H1 (cell line): Measurements from ENCODE around the gene GNG4. TPM values are rescaled to one million over a fixed set of nuclear protein-coding genes. Genes with fewer than 3 reads are reported as not detected.

Source experiments
- CTCF ChIA-PET: fragments of 300-600 bp; sonication (Branson Sonifier 250); formaldehyde crosslinking; loops from one replicate; lab custom pipeline; 2021; ENCODE audit not compliant: partially characterized antibody; lab: Charles Lee
- POLR2A ChIA-PET: fragments of 300-600 bp; sonication (Branson Sonifier 250); formaldehyde crosslinking; loops from one replicate; lab custom pipeline; 2021; ENCODE audit warnings: inconsistent platforms; ENCODE audit not compliant: partially characterized antibody; lab: Charles Lee
- DNase-seq, 2 experiments: peaks; one replicate each; pipeline versions ENCODE4 v3.0.0 to v3.0.0-alpha.2; 2010 to 2022; ENCODE audit warnings: low spot score in 2 of 2, low read depth in 1 of 2, mixed read lengths in 1 of 2
- FAIRE-seq: peaks from 2 replicates; lab custom pipeline; 2011; peaks lifted over from hg19 to GRCh38; lab: Jason Lieb, UNC
- H2AFZ ChIP-seq: 2 replicates; pipeline ENCODE4 v1.8.1; 2012; ENCODE audit warnings: low read length, inconsistent platforms
- H2AK5ac ChIP-seq: 2 replicates; pipeline ENCODE4 v1.6.1; 2013; ENCODE audit warnings: low read depth, low read length
- H2BK120ac ChIP-seq: replicated peaks from 2 replicates; pipeline ENCODE3; 2013; ENCODE audit warnings: low read depth, low read length, inconsistent platforms
- H2BK12ac ChIP-seq: 2 replicates; pipeline ENCODE4 v1.6.1; 2013; ENCODE audit warnings: low read depth, low read length
- H2BK15ac ChIP-seq: 2 replicates; pipeline ENCODE4 v1.6.1; 2013; ENCODE audit warnings: low read length
- H2BK20ac ChIP-seq: 2 replicates; pipeline ENCODE4 v1.6.1; 2013; ENCODE audit warnings: low read length
- H2BK5ac ChIP-seq: 2 replicates; pipeline ENCODE4 v1.6.1; 2013; ENCODE audit warnings: low read depth, low read length
- H3K14ac ChIP-seq: 2 replicates; pipeline ENCODE4 v1.6.1; 2013; ENCODE audit warnings: inconsistent platforms; ENCODE audit not compliant: insufficient read length
- H3K18ac ChIP-seq: 2 replicates; pipeline ENCODE4 v1.6.1; 2013; ENCODE audit warnings: low read length; ENCODE audit errors: extremely low read depth
- H3K23ac ChIP-seq: 2 replicates; pipeline ENCODE4 v1.6.1; 2013; ENCODE audit warnings: inconsistent platforms; ENCODE audit not compliant: insufficient read length
- H3K23me2 ChIP-seq: 2 replicates; pipeline ENCODE4 v1.6.1; 2013; ENCODE audit warnings: low read depth, low read length
- H3K27ac ChIP-seq: 2 replicates; pipeline ENCODE4 v1.6.1; 2011; ENCODE audit warnings: low read depth, low read length, inconsistent platforms
- H3K27me3 ChIP-seq, 4 experiments: replicated peaks in 1 of 4; 1 replicate in 1 of 4; 2 replicates in 3 of 4; pipeline versions ENCODE4 v1.6.1 to v1.8.1; 2011 to 2013; ENCODE audit warnings: low read length in 3 of 4, mild to moderate bottlenecking in 3 of 4, inconsistent platforms in 2 of 4, mixed read lengths in 2 of 4, moderate library complexity in 1 of 4; ENCODE audit not compliant: control insufficient read depth in 3 of 4, insufficient read depth in 3 of 4; ENCODE audit errors: extremely low read depth in 1 of 4
- H3K36me3 ChIP-seq, 4 experiments: 2 replicates each; pipeline versions ENCODE4 v1.6.1 to v1.8.1; 2011 to 2013; ENCODE audit warnings: mild to moderate bottlenecking in 4 of 4, low read length in 3 of 4, moderate library complexity in 2 of 4, control low read depth in 1 of 4, inconsistent platforms in 1 of 4; ENCODE audit not compliant: insufficient read depth in 4 of 4, control insufficient read depth in 2 of 4
- H3K4ac ChIP-seq: replicated peaks from 2 replicates; pipeline ENCODE3; 2013; ENCODE audit warnings: low read length, low read depth, mixed read lengths, inconsistent platforms; ENCODE audit not compliant: insufficient read length
- H3K4me1 ChIP-seq, 4 experiments: replicated peaks in 1 of 4; 1 replicate in 1 of 4; 2 replicates in 3 of 4; pipeline versions ENCODE4 v1.6.1 to v1.8.1; 2011 to 2013; ENCODE audit warnings: low read length in 3 of 4, inconsistent platforms in 2 of 4, mixed read lengths in 1 of 4; ENCODE audit not compliant: insufficient read depth in 4 of 4, control insufficient read depth in 3 of 4
- H3K4me2 ChIP-seq, 2 experiments: 2 replicates each; pipeline versions ENCODE4 v1.6.1 to v1.8.1; 2011 to 2013; ENCODE audit warnings: low read depth in 2 of 2, low read length in 2 of 2, control low read depth in 1 of 2, inconsistent platforms in 1 of 2, mild to moderate bottlenecking in 1 of 2; ENCODE audit not compliant: insufficient read depth in 1 of 2
- H3K4me3 ChIP-seq, 4 experiments: fragments of 200-600, 300-600 bp in 1 of 4; sonication (generic), shearing (Covaris generic), sonication (Bioruptor Twin) in 1 of 4; 2 replicates each; pipeline versions ENCODE4 v1.5.1 to v1.8.1; 2011 to 2016; ENCODE audit warnings: low read length in 4 of 4, low read depth in 3 of 4, control low read depth in 2 of 4, inconsistent platforms in 2 of 4, mild to moderate bottlenecking in 2 of 4, mixed read lengths in 1 of 4, moderate library complexity in 1 of 4; ENCODE audit not compliant: insufficient read depth in 2 of 4; ENCODE audit errors: extremely low read depth in 1 of 4
- H3K56ac ChIP-seq: replicated peaks from 2 replicates; pipeline ENCODE3; 2013; ENCODE audit warnings: low read depth, mild to moderate bottlenecking, mixed read lengths, low read length, inconsistent platforms; ENCODE audit not compliant: insufficient read length
- H3K79me1 ChIP-seq: 2 replicates; pipeline ENCODE4 v1.6.1; 2013; ENCODE audit warnings: low read depth, low read length, control low read depth
- H3K79me2 ChIP-seq, 2 experiments: 2 replicates each; pipeline versions ENCODE4 v1.6.1 to v1.8.1; 2012 to 2013; ENCODE audit warnings: low read length in 2 of 2, mild to moderate bottlenecking in 2 of 2, inconsistent platforms in 1 of 2; ENCODE audit not compliant: insufficient read depth in 2 of 2, control insufficient read depth in 1 of 2
- H3K9ac ChIP-seq, 4 experiments: replicated peaks in 1 of 4; 1 replicate in 1 of 4; 2 replicates in 3 of 4; pipeline versions ENCODE4 v1.6.1 to v1.8.1; 2011 to 2013; ENCODE audit warnings: low read depth in 3 of 4, low read length in 3 of 4, control low read depth in 2 of 4, mild to moderate bottlenecking in 2 of 4, moderate library complexity in 2 of 4, inconsistent platforms in 1 of 4; ENCODE audit errors: extremely low read depth in 1 of 4
- H3K9me3 ChIP-seq, 2 experiments: 2 replicates each; pipeline versions ENCODE4 v1.6.1 to v1.8.1; 2012 to 2013; ENCODE audit warnings: mild to moderate bottlenecking in 2 of 2, moderate library complexity in 2 of 2, control low read depth in 1 of 2, inconsistent platforms in 1 of 2, low read depth in 1 of 2, low read length in 1 of 2, mixed read lengths in 1 of 2; ENCODE audit not compliant: insufficient read depth in 2 of 2
- H4K20me1 ChIP-seq, 2 experiments: replicated peaks in 1 of 2; 2 replicates each; pipeline versions ENCODE3 to v1.8.1; 2011 to 2013; ENCODE audit warnings: inconsistent platforms in 2 of 2, low read length in 2 of 2, mild to moderate bottlenecking in 1 of 2; ENCODE audit not compliant: insufficient read depth in 2 of 2, control insufficient read depth in 1 of 2
- H4K5ac ChIP-seq: 2 replicates; pipeline ENCODE4 v1.6.1; 2013; ENCODE audit warnings: low read length, low read depth, mixed read lengths, inconsistent platforms; ENCODE audit not compliant: insufficient read length
- H4K8ac ChIP-seq: 2 replicates; pipeline ENCODE4 v1.8.0; 2013; ENCODE audit warnings: mild to moderate bottlenecking, moderate library complexity, low read length, inconsistent platforms; ENCODE audit not compliant: insufficient read depth; ENCODE audit errors: extremely low read depth
- H4K91ac ChIP-seq: replicated peaks from 2 replicates; pipeline ENCODE3; 2013; ENCODE audit warnings: low read length, mixed read lengths, inconsistent platforms; ENCODE audit not compliant: insufficient read length
- ASH2L ChIP-seq: fragments of 200-600, 300-600 bp; sonication (generic); IDR thresholded peaks from one replicate; pipeline ENCODE4 v1.7.1; 2017; ENCODE audit warnings: low read length
- BACH1 ChIP-seq: IDR thresholded peaks from 2 replicates; pipeline ENCODE4 v1.6.1; 2012; ENCODE audit warnings: low read length, improper control_type of control experiment
- BCL11A ChIP-seq, 2 experiments: IDR thresholded peaks; one replicate each; pipeline ENCODE4 v1.6.1; 2011; ENCODE audit warnings: low read depth in 2 of 2, low read length in 2 of 2, mild to moderate bottlenecking in 2 of 2
- CBX8 ChIP-seq: fragments of 300-800, 300-1000 bp; sonication (generic); IDR thresholded peaks from 2 replicates; pipeline ENCODE4 v1.7.1; 2016; ENCODE audit warnings: low read depth, low read length, borderline replicate concordance
- POLR2AphosphoS5 ChIP-seq: IDR thresholded peaks from 2 replicates; pipeline ENCODE4 v1.6.1; 2011; ENCODE audit warnings: low read depth, low read length
- RAD21 ChIP-seq, 2 experiments: IDR thresholded peaks in 1 of 2; conservative IDR thresholded peaks in 1 of 2; 2 replicates each; pipeline ENCODE4 v1.6.1; 2011; ENCODE audit warnings: low read depth in 2 of 2, low read length in 2 of 2, improper control_type of control experiment in 1 of 2, inconsistent platforms in 1 of 2, mild to moderate bottlenecking in 1 of 2, moderate library complexity in 1 of 2
- RXRA ChIP-seq: IDR thresholded peaks from 2 replicates; pipeline ENCODE4 v1.6.1; 2011; ENCODE audit warnings: low read depth, mild to moderate bottlenecking, low read length, moderate library complexity; ENCODE audit not compliant: insufficient read depth
- SP4 ChIP-seq: IDR thresholded peaks from 2 replicates; pipeline ENCODE4 v1.6.1; 2012; ENCODE audit warnings: low read length, inconsistent platforms
- SUZ12 ChIP-seq: fragments of 200-600 bp; sonication (generic); IDR thresholded peaks from 2 replicates; pipeline ENCODE4 v1.6.1; 2012; ENCODE audit warnings: mild to moderate bottlenecking, inconsistent platforms, low read length, moderate library complexity, mixed read lengths
- TAF1 ChIP-seq: IDR thresholded peaks from 2 replicates; pipeline ENCODE4 v1.6.1; 2011; ENCODE audit warnings: mild to moderate bottlenecking, low read depth, low read length
- WGBS, 2 experiments: shearing (Covaris generic) in 1 of 2; methylation state at CpG; one replicate each; pipeline versions ENCODE4 v1.1.6 to v1.1.7; 2013 to 2015; ENCODE audit warnings: low lambda C conversion rate in 2 of 2, mixed read lengths in 2 of 2, inconsistent platforms in 1 of 2, low coverage in 1 of 2, missing lambda C conversion rate in 1 of 2; ENCODE audit not compliant: insufficient replicate concordance in 2 of 2, insufficient coverage in 1 of 2, insufficient read length in 1 of 2; ENCODE audit errors: extremely low coverage in 1 of 2, missing lambda C conversion rate in 1 of 2; 5-methylcytosine and 5-hydroxymethylcytosine counted together
- polyA plus RNA-seq, 7 experiments: library from polyadenylated mRNA; depleted of rRNA in 3 of 7; stranded (reverse) in 5 of 7; unstranded in 2 of 7; fragments of >200 nt in 5 of 7; fragments of 200-250 nt in 2 of 7; gene quantifications; 1 replicate in 5 of 7; 2 replicates in 1 of 7; 4 replicates in 1 of 7; pipeline versions ENCODE4 v1.2.1 to v1.2.3, GENCODE V29; 2011 to 2013; ENCODE audit warnings: missing spikeins in 2 of 7, mixed read lengths in 2 of 7
- total RNA-seq: library from RNA; stranded (reverse); fragmentation: NEBNext Ultra II Directional; extraction: Animal tissue kit (Norgen Biotek cat#: 25700); gene quantifications from 2 replicates; pipeline ENCODE4 v1.2.1, GENCODE V29; 2021
- TF ChIP-seq, protein P1 (sequence below): IDR thresholded peaks from 2 replicates; pipeline ENCODE4 v1.6.1; 2011; ENCODE audit warnings: low read length, improper control_type of control experiment

GNG4 gene
- total and polyA plus RNA-seq, 2 of the 8 experiments (the other 6 are each of a cell fraction or from before 2014, with no cell fraction given) = 95.5 to 96.8 TPM

DNA sequence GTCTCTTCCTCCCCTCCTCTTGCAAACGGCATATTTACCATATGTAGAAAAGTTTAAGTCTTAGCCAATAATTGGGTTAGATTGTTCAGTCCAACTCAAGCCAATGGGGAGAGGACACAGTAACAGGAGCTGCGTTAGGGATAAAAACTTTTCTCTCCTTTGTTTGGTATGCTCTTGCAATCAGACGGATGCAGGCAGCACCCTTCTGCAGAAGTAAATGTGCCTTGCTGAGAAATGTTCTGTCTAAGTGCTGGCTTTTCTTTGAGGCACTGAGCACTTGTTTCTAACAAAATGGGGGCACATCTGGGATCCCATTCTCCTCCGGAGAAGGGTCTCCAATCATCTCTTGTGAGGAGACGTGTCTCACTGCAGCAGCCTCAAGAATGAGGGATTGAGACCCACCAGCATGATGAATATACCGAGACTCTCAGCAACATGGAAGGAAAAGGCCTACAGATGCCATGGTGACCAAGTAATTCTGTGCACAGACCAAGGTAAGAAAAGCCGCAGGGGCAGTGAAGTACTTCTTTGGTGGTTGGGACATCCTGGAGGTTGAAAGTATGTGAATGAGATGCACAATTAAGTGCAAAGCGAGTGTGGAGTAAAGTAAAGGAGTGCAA is 20.7 kb upstream of the GNG4 start:
- H3K9ac ChIP-seq = peak overlapping the region; percentile 8 to 71 (median 38)
- H2BK5ac ChIP-seq = peak overlapping the region; percentile 68; the same call in 1 of the 2 replicates
- H3K4ac ChIP-seq = no peak overlapping the region
- CTCF ChIA-PET = interaction anchor here (0.6 to 1.2 kb wide), 2 partner anchors 8 to 11 kb away, joined by 3 to 4 read pairs; no protein-coding TSS in a partner anchor
- H3K23ac ChIP-seq = no peak overlapping the region
- no peak overlapping the region for H2BK120ac ChIP-seq
- H2BK20ac ChIP-seq = peak overlapping the region; percentile 41
- no peaks in the 10 kb centered on the region for H3K9me3 ChIP-seq
- H2AK5ac ChIP-seq = peak overlapping the region; percentile 19; the same call in 1 of the 2 replicates
- no peak for FAIRE-seq
- no peaks in the 10 kb centered on the region; a peak in 2 of 8 replicates for H3K36me3 ChIP-seq
- peak overlapping the region; percentile 16; the same call in 1 of the 2 replicates for H2AFZ ChIP-seq
- H2BK15ac ChIP-seq = no peak overlapping the region
- no peaks in the 10 kb centered on the region for H3K79me1 ChIP-seq
- POLR2A ChIA-PET = interaction anchor here (1.6 to 2.0 kb wide), 3 partner anchors 13 to 165 kb away, joined by 4 to 6 read pairs (median 6); partner anchors contain the start of gene B3GALNT2
- peaks cover 0 to 27% (median 15%) of the 10 kb centered on the region in 4 experiments; a peak in 5 of 7 replicates for H3K4me1 ChIP-seq
- peaks cover 0 to 42% of the 10 kb centered on the region in 2 experiments; a peak in 2 of 4 replicates for H3K79me2 ChIP-seq
- no peak overlapping the region for H4K91ac ChIP-seq
- peaks cover 8% of the 10 kb centered on the region; the same call in 1 of the 2 replicates for H3K23me2 ChIP-seq
- peak overlapping the region; percentile 64; the same call in 1 of the 2 replicates for H2BK12ac ChIP-seq
- no peaks in the 10 kb centered on the region for H4K20me1 ChIP-seq
- H3K4me3 ChIP-seq = peak overlapping the region in 3 of 4 experiments; percentile 40 to 52 (median 45); a peak in 6 of 8 replicates
- H3K18ac ChIP-seq = peak overlapping the region; percentile 33; the same call in 1 of the 2 replicates
- no peak overlapping the region for H4K5ac ChIP-seq
- H4K8ac ChIP-seq = no peak overlapping the region
- peak overlapping the region; percentile 59 for H3K27ac ChIP-seq
- 67% methylated on average over 8 of the region's 8 CpGs; no CpG with 5 or more reads in 1 of the 2 experiments for WGBS, 2 experiments
- peak overlapping the region; percentile 19 to 56; a peak in 3 of 4 replicates for H3K4me2 ChIP-seq
- DNase-seq = no peak
- no peak overlapping the region for H3K56ac ChIP-seq
- H3K14ac ChIP-seq = no peak overlapping the region
- no peaks in the 10 kb centered on the region for H3K27me3 ChIP-seq
- TF ChIP-seq, protein P1, sequence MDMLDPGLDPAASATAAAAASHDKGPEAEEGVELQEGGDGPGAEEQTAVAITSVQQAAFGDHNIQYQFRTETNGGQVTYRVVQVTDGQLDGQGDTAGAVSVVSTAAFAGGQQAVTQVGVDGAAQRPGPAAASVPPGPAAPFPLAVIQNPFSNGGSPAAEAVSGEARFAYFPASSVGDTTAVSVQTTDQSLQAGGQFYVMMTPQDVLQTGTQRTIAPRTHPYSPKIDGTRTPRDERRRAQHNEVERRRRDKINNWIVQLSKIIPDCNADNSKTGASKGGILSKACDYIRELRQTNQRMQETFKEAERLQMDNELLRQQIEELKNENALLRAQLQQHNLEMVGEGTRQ = no peak
- peak; percentile 61; the same call in 1 of the 2 replicates for TF ChIP-seq POLR2AphosphoS5
- TF ChIP-seq RXRA = no peak
- no peak for TF ChIP-seq BACH1
- TF ChIP-seq TAF1 = peak; percentile 58; the same call in 1 of the 2 replicates
- TF ChIP-seq CBX8 = no peak
- no peak for TF ChIP-seq RAD21 (IDR thresholded peaks at IDR 0.05 in 1 of 2, conservative IDR thresholded peaks at IDR 0.05 in 1 of 2; ENCODE audit: low read depth in 2 of 2, low read length in 2 of 2)
- TF ChIP-seq SUZ12 = no peak
- TF ChIP-seq SP4 = no peak
- no peak for TF ChIP-seq ASH2L
- TF ChIP-seq BCL11A (IDR thresholded peaks at IDR 0.05; ENCODE audit: low read depth in 2 of 2, low read length in 2 of 2) = no peak
